ENCODE data around the gene CENPM.

The CENPM gene

DNA sequence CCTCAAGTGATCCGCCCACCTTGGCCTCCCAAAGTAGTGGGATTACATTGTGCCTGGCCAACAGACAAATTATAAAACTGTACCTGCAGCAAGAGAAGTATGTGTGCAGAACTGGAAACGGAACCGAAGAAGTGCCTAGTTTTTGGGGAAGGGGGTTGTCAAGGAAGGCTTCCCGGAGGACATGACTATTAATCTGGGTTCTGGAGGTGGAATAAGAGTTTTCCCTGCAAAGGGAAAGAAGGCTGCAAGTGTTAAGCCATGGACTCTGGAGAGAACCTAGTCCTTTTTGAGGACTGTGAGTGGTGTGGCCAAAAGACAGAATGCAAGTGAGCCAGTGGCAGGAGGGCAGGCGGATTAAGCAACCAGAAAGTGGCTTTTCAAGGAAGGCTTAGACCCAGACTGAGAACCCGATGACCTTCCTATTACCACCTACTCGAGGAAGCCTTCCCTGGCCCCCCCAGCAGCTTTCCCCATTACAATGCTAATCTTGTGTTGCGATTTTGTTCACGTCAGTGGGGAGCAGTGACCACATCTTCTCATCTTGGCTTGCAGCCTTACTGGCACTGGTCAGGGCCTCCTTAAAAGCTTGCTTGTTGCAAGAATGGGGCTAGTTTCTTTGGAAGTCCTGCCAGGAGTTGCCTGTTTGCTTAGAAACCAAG lies 16.6 kb upstream of the CENPM start:
- no peak for TF ChIP-seq CTCF (IDR thresholded peaks at IDR 0.05)

- TF ChIP-seq CTCF (IDR thresholded peaks at IDR 0.05) = no peak
These were observed 11.1 kb upstream of the CENPM start for GRCh38 chr22:41957941-41958556.

GRCh38 chr22:41952713-41953112 lies 5.8 kb upstream of the CENPM start:
- TF ChIP-seq CTCF (IDR thresholded peaks at IDR 0.05) = no peak

GRCh38 chr22:41951898-41952474 lies 5.0 kb upstream of the CENPM start, which contains the start of gene SMIM45:
Gene SMIM45 (plus strand): TSS chr22:41952150.
- TF ChIP-seq CTCF (IDR thresholded peaks at IDR 0.05) = no peak

DNA sequence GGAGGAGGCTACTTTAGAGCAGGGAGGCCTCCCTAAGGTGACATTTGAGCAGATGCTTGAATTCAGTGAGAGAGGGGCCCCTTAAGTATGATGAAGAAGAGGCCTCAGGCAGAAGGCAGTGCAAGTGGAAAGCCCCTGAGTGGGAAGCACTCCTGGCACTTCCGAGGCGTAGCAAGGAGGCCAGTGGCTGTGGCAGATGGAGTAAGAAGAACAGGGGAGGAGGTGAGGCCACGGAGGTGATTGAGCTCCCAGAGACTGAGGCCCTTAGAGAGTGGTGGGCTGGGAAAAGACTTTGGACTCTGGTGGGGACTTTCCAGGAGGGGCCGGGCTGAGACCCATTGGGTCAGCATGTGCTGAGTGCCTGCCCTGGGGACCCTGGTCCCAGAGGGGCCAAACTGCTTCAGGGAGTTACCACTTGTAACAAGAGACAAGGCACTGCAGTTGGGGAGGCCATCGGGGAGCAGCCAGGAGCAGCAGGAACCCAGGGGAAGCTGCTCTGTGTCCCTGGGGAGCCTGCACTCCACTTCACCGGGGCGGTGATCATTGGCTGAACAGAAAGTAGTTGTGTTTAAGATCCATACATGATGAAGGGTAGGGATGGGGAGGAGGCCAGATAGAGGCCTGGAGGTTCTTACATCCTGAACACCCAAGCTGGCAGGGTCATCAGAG lies 2.5 kb upstream of the CENPM start:
- no peak for TF ChIP-seq CTCF (IDR thresholded peaks at IDR 0.05)

GRCh38 chr22:41948142-41948541 lies 1.2 kb upstream of the CENPM start:
- no peak for TF ChIP-seq CTCF (IDR thresholded peaks at IDR 0.05)

GRCh38 chr22:41947424-41948080 lies 600 bp upstream of the CENPM start:
- no peak for TF ChIP-seq CTCF (IDR thresholded peaks at IDR 0.05)
